RWPE2 (cell line): Measurements from ENCODE around the gene CHP1.
"Not testable (repeated sequence)": the region's sequence is repeated elsewhere in the genome, so short reads cannot be mapped to it uniquely, and the experiment has no call there.

Source experiments
- ATAC-seq: fragments of 200-7000 bp; cut with Tn5 transposase; 3 replicates; pipeline ENCODE4 v1.9.1; 2021; ENCODE audit warnings: low read depth
- DNase-seq: peaks from one replicate; pipeline ENCODE4 v3.0.0-alpha.2; 2020; ENCODE audit warnings: low spot score
- H3K27ac ChIP-seq: fragments of 450-650 bp; 2 replicates; pipeline ENCODE4 v1.5.1; 2017; ENCODE audit warnings: mild to moderate bottlenecking; ENCODE audit not compliant: poor library complexity, severe bottlenecking
- H3K27me3 ChIP-seq: fragments of 250-450 bp; sonication (Bioruptor Pico); 2 replicates; pipeline ENCODE4 v1.5.1; 2021; ENCODE audit warnings: mild to moderate bottlenecking, moderate library complexity; ENCODE audit not compliant: insufficient read depth, poor library complexity, severe bottlenecking
- H3K36me3 ChIP-seq: fragments of 250-450 bp; sonication (Bioruptor Pico); 2 replicates; pipeline ENCODE4 v1.5.1; 2020; ENCODE audit warnings: low read depth, mild to moderate bottlenecking, moderate library complexity
- H3K4me1 ChIP-seq: fragments of 250-450 bp; sonication (Bioruptor Pico); 2 replicates; pipeline ENCODE4 v1.5.1; 2021; ENCODE audit warnings: mild to moderate bottlenecking, moderate library complexity; ENCODE audit not compliant: insufficient read depth, poor library complexity, severe bottlenecking
- H3K4me3 ChIP-seq: fragments of 250-450 bp; sonication (Bioruptor Pico); 2 replicates; pipeline ENCODE4 v1.5.1; 2021; ENCODE audit warnings: mild to moderate bottlenecking, moderate library complexity; ENCODE audit not compliant: severe bottlenecking
- H3K9me3 ChIP-seq: fragments of 250-450 bp; sonication (Bioruptor Pico); 2 replicates; pipeline ENCODE4 v1.5.1; 2021; ENCODE audit warnings: mild to moderate bottlenecking, moderate library complexity; ENCODE audit not compliant: severe bottlenecking
- TF ChIP-seq, protein P1 (sequence below): fragments of 450-650 bp; IDR thresholded peaks from one replicate; pipeline ENCODE4 v1.5.1; 2017; ENCODE audit warnings: mild to moderate bottlenecking, moderate library complexity; ENCODE audit not compliant: poor library complexity, severe bottlenecking

Gene CHP1

GRCh38 chr15:41235929-41236328 lies 4.9 kb downstream of the CHP1 start:
- no peaks in the 10 kb centered on the region for H3K27me3 ChIP-seq
- H3K36me3 ChIP-seq, result peaks cover 24% of the 10 kb centered on the region
- peaks cover 13% of the 10 kb centered on the region for H3K4me1 ChIP-seq
- ATAC-seq (no peak), DNase-seq (no peak)
- no peak overlapping the region for H3K4me3 ChIP-seq
- H3K9me3 ChIP-seq, result no peaks in the 10 kb centered on the region
- TF ChIP-seq, protein P1, sequence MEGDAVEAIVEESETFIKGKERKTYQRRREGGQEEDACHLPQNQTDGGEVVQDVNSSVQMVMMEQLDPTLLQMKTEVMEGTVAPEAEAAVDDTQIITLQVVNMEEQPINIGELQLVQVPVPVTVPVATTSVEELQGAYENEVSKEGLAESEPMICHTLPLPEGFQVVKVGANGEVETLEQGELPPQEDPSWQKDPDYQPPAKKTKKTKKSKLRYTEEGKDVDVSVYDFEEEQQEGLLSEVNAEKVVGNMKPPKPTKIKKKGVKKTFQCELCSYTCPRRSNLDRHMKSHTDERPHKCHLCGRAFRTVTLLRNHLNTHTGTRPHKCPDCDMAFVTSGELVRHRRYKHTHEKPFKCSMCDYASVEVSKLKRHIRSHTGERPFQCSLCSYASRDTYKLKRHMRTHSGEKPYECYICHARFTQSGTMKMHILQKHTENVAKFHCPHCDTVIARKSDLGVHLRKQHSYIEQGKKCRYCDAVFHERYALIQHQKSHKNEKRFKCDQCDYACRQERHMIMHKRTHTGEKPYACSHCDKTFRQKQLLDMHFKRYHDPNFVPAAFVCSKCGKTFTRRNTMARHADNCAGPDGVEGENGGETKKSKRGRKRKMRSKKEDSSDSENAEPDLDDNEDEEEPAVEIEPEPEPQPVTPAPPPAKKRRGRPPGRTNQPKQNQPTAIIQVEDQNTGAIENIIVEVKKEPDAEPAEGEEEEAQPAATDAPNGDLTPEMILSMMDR, result no peak
- H3K27ac ChIP-seq, result no peak overlapping the region

DNA sequence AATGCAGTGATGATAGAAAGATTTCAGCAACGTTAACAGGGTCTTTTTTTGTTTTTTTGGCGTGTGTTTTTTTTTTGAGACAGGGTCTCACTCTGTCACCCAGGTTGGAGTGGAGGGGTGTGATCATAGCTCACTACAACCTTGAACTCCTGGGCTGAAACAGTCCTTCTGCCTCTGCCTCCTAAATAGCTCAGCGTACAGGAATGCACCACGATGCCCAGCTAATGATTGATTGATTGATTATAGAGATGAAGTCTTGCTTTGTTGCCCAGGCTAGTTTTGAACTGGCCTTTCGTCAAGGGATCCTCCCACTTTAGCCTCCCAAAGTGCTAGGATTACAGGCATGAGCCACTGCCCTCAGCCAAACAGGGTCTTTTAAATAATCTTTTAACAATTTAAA lies 7.0 kb downstream of the CHP1 start:
- TF ChIP-seq, protein P1, result no peak
- ATAC-seq, result no peak
- H3K4me1 ChIP-seq, result peaks cover 4% of the 10 kb centered on the region
- H3K27ac ChIP-seq, result no peak overlapping the region
- no peak for DNase-seq
- H3K4me3 ChIP-seq, result no peak overlapping the region
- peaks cover 37% of the 10 kb centered on the region for H3K36me3 ChIP-seq
- H3K27me3 ChIP-seq, result no peaks in the 10 kb centered on the region
- no peaks in the 10 kb centered on the region for H3K9me3 ChIP-seq

DNA sequence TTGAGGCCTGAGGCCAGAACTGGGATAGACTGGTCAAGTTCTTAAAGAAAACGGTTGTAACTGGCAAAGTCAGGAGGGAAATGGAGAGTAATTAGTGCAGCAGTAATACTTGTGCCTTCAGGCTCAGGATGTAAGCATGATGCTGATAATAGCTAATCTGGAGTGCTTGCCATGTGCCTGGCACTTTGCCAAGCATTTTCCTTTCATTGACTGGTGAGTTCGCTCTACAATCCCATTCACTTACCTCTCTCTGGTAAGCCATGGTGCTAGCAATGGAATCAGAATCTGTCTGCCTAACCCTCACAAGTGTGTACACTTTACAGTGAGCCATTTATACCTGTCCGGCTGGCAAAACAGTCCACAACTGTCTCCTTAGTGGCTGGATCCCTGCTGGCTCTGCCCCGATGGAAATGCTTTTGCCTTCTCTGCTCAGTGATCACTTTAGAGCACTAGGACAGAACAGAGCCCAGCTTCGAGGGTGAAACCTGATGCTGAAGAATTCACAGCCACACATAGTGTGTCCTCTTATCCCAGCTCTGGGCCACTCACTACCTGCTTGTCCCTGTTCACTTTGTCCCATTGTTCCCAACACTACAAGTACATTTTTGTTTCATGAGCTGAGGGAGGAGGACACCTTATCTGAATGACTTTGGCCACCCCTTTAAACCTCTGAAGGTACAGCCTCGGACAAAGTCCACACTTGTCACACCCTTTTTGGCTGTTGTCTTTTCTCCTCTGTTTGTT lies 10.3 kb downstream of the CHP1 start:
- no peak for DNase-seq

GRCh38 chr15:41250745-41251144 lies 19.7 kb downstream of the CHP1 start:
- H3K27me3 ChIP-seq, DNase-seq, H3K4me3 ChIP-seq, H3K9me3 ChIP-seq, ATAC-seq: not testable (repeated sequence)
- Histone ChIP-seq H3K4me1 (peaks cover 16% of the 10 kb centered on the region), H3K36me3 (peaks cover 69% of the 10 kb centered on the region), H3K27ac (peak overlapping the region; percentile 85)

More for the DNA sequence above, 10.3 kb downstream of the CHP1 start:
- no peak; the same call in 2 of the 3 replicates for ATAC-seq
- Histone ChIP-seq H3K4me1 (no peaks in the 10 kb centered on the region), H3K9me3 (no peaks in the 10 kb centered on the region), H3K27ac (no peak overlapping the region), H3K4me3 (no peak overlapping the region), H3K27me3 (no peaks in the 10 kb centered on the region), H3K36me3 (peaks cover 53% of the 10 kb centered on the region)
- TF ChIP-seq, protein P1, result no peak

- H3K9me3 ChIP-seq, result no peaks in the 10 kb centered on the region
- no peak for ATAC-seq
Measured at GRCh38 chr15:41251411-41251810, 20.3 kb downstream of the CHP1 start.

More at GRCh38 chr15:41251411-41251810, 20.3 kb downstream of the CHP1 start:
- peaks cover 67% of the 10 kb centered on the region for H3K36me3 ChIP-seq
- TF ChIP-seq, protein P1, result no peak
- H3K4me1 ChIP-seq, result peaks cover 20% of the 10 kb centered on the region
- peak overlapping the region; percentile 85 for H3K27ac ChIP-seq
- DNase-seq, result no peak
- H3K27me3 ChIP-seq, result no peaks in the 10 kb centered on the region
- no peak overlapping the region for H3K4me3 ChIP-seq
